Fibroblast of the aortic adventitia (primary cell): ENCODE data around the gene ARPP19. TPM values are rescaled to one million over a fixed set of nuclear protein-coding genes. Genes with fewer than 3 reads are reported as not detected.

ENCODE experiments used
- DNase-seq: peaks from one replicate; pipeline ENCODE4 v3.0.0-alpha.2; 2010; ENCODE audit warnings: low read depth
- H3K4me3 ChIP-seq: 2 replicates; pipeline ENCODE4 v1.5.1; 2011; ENCODE audit warnings: low read depth, mild to moderate bottlenecking, control low read depth, low read length, moderate library complexity
- total RNA-seq: library from RNA; depleted of rRNA; stranded (reverse); fragments of >200 nt; gene quantifications from 2 replicates; pipeline ENCODE4 v1.2.3, GENCODE V29; 2012; ENCODE audit warnings: low replicate concordance
- TF ChIP-seq, protein P1 (sequence below): IDR thresholded peaks from 2 replicates; pipeline ENCODE4 v1.5.1; 2011; ENCODE audit warnings: mild to moderate bottlenecking, low read length, control low read depth, inconsistent platforms; ENCODE audit not compliant: insufficient read depth

The ARPP19 gene
- total RNA-seq, 1 donor = 168 TPM

DNA sequence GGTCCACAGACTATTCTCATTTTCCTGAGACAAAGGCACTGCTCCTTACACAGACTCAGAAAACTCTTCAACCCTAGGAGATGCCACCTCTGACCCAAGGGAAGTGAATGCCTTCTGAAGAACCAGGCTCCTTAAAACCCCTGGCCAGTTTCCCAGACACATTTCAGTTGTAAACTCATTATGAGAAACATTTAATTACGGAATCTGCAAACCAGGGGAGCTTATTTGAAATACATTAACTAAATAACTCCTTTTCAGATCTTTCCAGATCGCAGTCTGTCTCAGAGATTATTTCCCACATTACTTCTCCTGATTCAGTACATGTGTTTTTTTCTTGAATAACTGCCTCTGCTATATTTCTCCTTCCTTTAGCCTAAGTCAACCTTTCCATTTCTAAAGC lies 57.7 kb downstream of the ARPP19 start:
- H3K4me3 ChIP-seq = no peak overlapping the region
- DNase-seq = no peak
- TF ChIP-seq, protein P1, sequence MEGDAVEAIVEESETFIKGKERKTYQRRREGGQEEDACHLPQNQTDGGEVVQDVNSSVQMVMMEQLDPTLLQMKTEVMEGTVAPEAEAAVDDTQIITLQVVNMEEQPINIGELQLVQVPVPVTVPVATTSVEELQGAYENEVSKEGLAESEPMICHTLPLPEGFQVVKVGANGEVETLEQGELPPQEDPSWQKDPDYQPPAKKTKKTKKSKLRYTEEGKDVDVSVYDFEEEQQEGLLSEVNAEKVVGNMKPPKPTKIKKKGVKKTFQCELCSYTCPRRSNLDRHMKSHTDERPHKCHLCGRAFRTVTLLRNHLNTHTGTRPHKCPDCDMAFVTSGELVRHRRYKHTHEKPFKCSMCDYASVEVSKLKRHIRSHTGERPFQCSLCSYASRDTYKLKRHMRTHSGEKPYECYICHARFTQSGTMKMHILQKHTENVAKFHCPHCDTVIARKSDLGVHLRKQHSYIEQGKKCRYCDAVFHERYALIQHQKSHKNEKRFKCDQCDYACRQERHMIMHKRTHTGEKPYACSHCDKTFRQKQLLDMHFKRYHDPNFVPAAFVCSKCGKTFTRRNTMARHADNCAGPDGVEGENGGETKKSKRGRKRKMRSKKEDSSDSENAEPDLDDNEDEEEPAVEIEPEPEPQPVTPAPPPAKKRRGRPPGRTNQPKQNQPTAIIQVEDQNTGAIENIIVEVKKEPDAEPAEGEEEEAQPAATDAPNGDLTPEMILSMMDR = no peak

DNA sequence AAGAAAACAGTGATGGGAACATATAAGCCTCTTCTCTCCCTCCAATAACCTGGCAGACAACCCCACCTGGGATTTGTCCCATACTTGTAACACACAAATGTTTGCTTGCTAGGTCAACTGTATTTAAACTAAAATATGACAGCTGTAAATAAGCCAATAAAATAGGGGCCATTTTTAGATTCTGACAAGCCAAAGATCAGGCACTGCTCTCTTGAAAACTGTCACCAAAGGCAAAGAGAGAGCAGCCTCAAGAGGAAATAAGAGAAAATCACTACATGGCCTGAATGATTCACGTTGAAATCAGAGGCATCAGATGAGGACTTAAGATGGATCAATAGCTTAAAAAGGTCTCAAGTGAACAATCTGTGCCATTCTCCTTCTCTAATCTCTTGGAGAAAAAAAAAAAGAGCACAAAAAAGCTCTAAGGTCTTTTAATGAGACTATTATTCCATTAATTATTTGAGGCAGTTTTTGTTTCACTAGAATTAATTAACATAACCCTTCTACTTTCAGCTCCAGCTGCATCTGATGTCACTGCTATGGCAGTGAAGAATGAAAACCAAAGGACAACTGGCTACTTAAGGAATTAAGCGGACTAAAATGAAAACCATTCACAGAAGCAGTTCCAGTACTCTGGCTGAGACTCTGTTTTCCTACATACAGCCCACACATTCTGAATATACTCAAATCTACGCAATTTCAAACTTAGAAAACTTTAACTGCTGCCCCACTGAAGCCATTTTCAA lies 59.2 kb downstream of the ARPP19 start:
- H3K4me3 ChIP-seq = no peak overlapping the region
- TF ChIP-seq, protein P1 = no peak
- DNase-seq = no peak

DNA sequence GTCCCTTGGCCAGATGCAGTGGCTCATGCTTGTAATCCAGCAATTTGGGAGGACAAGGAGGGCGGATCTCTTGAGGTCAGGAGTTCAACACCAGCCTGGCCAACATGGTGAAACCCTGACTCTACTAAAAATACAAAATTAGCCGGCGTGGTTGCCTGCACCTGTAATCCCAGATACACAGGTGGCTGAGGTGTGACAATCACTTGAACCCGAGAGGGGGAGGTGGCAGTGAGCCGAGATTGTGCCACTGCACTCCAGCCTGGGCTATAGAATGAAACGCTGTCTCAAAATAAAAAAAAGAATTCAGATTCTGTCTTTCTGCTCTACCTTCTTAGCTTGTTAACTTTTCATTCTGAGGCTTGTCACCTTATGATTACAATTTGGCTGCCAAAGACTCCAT lies 62.3 kb downstream of the ARPP19 start:
- TF ChIP-seq, protein P1 = no peak
- no peak overlapping the region for H3K4me3 ChIP-seq
- no peak for DNase-seq

DNA sequence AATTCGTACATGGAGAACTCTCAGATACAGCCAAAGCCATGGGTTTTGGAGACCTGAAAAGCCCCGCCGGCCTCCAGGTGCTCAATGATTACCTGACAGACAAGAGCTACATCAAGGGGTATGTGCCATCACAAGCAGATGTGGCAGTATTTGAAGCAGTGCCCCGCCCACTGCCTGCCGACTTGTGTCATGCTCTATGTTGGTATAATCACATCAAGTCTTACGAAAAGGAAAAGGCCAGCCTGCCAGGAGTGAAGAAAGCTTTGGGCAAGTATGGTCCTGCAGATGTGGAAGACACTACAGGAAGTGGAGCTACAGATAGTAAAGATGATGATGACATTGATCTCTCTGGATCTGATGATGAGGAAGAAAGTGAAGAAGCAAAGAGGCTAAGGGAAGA lies 63.7 kb downstream of the ARPP19 start:
- TF ChIP-seq, protein P1 = no peak
- DNase-seq = no peak
- H3K4me3 ChIP-seq = no peak overlapping the region

DNA sequence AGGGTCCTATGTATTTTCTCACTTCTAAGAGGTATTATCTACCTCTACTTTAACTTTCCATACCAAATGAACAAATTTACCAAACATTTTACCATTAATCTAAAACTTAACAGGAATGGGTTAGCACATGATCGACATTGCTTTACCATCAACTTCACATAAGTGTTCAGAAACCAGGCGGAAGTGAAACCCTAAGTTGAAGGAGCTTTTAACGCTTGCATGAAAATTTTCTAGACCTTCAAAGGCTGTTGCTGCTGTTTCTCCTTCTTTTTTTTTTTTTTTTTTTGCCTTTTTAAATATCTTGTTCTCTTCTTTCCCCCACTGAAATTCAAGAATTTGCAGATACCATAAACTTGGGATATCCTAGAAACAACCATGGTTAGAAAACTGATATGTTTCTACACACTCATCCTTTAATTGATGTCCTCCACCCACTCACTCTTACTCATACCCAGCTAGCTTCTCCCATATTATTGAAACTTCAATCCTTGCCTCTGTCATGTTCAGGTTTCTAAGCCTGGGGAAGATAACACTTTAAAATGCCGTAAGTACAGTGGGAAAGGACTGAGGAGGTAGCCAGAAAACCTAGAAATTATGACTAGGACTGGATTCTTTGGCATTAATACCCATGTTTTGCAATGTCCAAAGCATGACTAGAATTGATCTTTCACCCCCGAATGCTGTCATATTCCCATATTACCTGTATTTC lies 64.9 kb downstream of the ARPP19 start:
- DNase-seq = peak; percentile 61
- H3K4me3 ChIP-seq = no peak overlapping the region
- TF ChIP-seq, protein P1 = no peak

DNA sequence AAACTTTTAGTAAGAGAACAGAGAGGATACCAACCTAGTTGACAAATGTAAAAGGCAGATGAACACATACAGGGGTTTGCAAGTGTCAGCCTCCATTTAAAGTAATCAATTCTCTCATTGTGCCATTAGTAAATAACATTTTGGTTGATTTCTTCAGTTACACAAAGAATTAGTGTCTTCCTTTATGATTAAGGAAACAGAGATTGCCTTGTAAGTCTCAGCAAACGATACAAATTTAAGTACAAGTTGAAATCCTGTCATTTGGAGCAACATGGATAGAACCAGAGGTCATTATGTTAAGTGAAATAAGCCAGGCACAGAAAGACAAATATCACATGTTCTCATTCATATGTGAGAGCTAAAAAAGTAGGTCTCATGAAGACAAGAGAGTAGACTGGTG lies 66.2 kb downstream of the ARPP19 start:
- TF ChIP-seq, protein P1 = no peak
- H3K4me3 ChIP-seq = no peak overlapping the region
- DNase-seq = no peak

DNA sequence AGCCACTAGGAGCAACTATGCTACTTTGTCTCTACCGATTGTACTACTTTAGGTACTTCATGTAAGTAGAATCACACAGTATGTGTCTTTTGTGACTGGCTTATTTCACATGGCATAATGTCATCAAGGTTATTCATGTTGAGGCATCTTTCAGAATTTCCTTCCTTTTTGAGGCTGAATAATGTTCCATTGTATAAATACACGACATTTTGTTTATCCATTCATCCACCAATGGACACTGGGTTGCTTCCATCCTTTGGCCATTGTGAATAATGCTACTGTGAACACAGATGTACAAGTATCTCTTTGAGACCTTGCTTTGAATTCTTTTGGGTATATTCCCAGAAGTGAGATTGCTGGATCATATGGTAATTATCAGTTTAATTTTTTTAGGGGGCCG lies 69.3 kb downstream of the ARPP19 start:
- H3K4me3 ChIP-seq = no peak overlapping the region
- TF ChIP-seq, protein P1 = no peak
- no peak for DNase-seq
